Tibial nerve (tissue), 4 donors: Measurements from ENCODE around the gene MYRFL. TPM values are rescaled to one million over a fixed set of nuclear protein-coding genes. Genes with fewer than 3 reads are reported as not detected.

Experiments
- DNase-seq, 2 donors: peaks; one replicate each; pipeline ENCODE4 v3.0.0-alpha.2; 2019; ENCODE audit warnings: low spot score in 2 of 2
- H3K27ac ChIP-seq, 4 donors: fragments of 200-600 bp; sonication (generic) in 3 of 4; one replicate each; pipeline ENCODE4 v1.5.1; 2017 to 2019; ENCODE audit warnings: mild to moderate bottlenecking in 1 of 4
- H3K27me3 ChIP-seq, 2 donors: fragments of 200-600 bp; sonication (generic) in 1 of 2; one replicate each; pipeline versions ENCODE4 v1.5.1 to v1.6.0; 2017 to 2019
- H3K36me3 ChIP-seq, 3 donors: fragments of 200-600 bp; sonication (generic); one replicate each; pipeline ENCODE4 v1.5.1; 2018 to 2019
- H3K4me1 ChIP-seq, 4 donors: fragments of 200-600 bp; sonication (generic) in 3 of 4; one replicate each; pipeline ENCODE4 v1.5.1; 2017 to 2019
- H3K4me3 ChIP-seq, 4 donors: fragments of 200-600 bp; sonication (generic) in 3 of 4; one replicate each; pipeline ENCODE4 v1.5.1; 2017 to 2019; ENCODE audit warnings: mild to moderate bottlenecking in 1 of 4, moderate library complexity in 1 of 4
- H3K9me3 ChIP-seq, 4 donors: fragments of 200-600 bp; sonication (generic) in 3 of 4; one replicate each; pipeline ENCODE4 v1.5.1; 2017 to 2019
- EP300 ChIP-seq, 2 donors: sonication (generic); formaldehyde crosslinking; IDR thresholded peaks; one replicate each; pipeline ENCODE4 v1.6.1; 2017; ENCODE audit warnings: antibody characterized with exemption in 2 of 2, mild to moderate bottlenecking in 1 of 2
- POLR2A ChIP-seq, 2 donors: fragments of 450-650 bp; IDR thresholded peaks; one replicate each; pipeline ENCODE4 v1.6.1; 2017; ENCODE audit warnings: antibody characterized with exemption in 2 of 2, mild to moderate bottlenecking in 2 of 2, moderate library complexity in 2 of 2
- WGBS, 2 donors: methylation state at CpG; one replicate each; pipeline ENCODE4 v1.1.5; 2018; 5-methylcytosine and 5-hydroxymethylcytosine counted together
- total RNA-seq, 4 donors: library from RNA; depleted of rRNA; stranded (reverse); fragments of >200 nt; gene quantifications; one replicate each; pipeline ENCODE4 v1.1.0, GENCODE V29; 2016
- TF ChIP-seq, protein P1 (sequence below), 5 experiments: fragments of 200-600 bp in 3 of 5; fragments of 450-650 bp in 2 of 5; sonication (generic) in 3 of 5; IDR thresholded peaks; one replicate each; pipeline ENCODE4 v1.5.1; 2016 to 2019; ENCODE audit warnings: antibody characterized with exemption in 5 of 5, mild to moderate bottlenecking in 3 of 5, moderate library complexity in 2 of 5

The MYRFL gene
- total RNA-seq, 4 donors from 2014 or later: 0.20 TPM; not detected in 3

DNA sequence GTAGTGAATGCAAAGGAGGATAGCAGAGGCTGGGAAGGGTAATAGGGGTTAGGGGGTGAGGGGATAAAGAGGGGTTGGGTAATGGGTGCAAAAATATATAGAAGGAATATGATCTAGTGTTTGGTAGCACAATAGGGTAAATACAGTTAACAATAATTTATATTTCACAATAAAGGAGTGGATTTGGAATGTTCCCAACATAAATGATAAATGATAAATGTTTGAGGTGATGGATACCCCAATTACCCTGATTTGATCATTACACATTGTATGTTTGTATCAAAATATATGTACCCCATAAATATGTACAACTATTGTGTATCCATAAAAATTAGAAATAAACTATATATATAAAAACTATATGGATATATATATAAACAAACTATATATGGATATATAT, 999 bp upstream of the MYRFL start:
- Histone ChIP-seq H3K27me3 (no peaks in the 10 kb centered on the region), H3K9me3 (no peaks in the 10 kb centered on the region), H3K4me3 (no peak overlapping the region), H3K4me1 (peaks cover 0 to 17% (median 7%) of the 10 kb centered on the region in 4 donors), H3K27ac (no peak overlapping the region), H3K36me3 (no peaks in the 10 kb centered on the region)
- no peak for DNase-seq
- no peak for TF ChIP-seq POLR2A (IDR thresholded peaks at IDR 0.05)
- TF ChIP-seq, protein P1, sequence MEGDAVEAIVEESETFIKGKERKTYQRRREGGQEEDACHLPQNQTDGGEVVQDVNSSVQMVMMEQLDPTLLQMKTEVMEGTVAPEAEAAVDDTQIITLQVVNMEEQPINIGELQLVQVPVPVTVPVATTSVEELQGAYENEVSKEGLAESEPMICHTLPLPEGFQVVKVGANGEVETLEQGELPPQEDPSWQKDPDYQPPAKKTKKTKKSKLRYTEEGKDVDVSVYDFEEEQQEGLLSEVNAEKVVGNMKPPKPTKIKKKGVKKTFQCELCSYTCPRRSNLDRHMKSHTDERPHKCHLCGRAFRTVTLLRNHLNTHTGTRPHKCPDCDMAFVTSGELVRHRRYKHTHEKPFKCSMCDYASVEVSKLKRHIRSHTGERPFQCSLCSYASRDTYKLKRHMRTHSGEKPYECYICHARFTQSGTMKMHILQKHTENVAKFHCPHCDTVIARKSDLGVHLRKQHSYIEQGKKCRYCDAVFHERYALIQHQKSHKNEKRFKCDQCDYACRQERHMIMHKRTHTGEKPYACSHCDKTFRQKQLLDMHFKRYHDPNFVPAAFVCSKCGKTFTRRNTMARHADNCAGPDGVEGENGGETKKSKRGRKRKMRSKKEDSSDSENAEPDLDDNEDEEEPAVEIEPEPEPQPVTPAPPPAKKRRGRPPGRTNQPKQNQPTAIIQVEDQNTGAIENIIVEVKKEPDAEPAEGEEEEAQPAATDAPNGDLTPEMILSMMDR (IDR thresholded peaks at IDR 0.05): no peak
- TF ChIP-seq EP300 (IDR thresholded peaks at IDR 0.05): no peak

DNA sequence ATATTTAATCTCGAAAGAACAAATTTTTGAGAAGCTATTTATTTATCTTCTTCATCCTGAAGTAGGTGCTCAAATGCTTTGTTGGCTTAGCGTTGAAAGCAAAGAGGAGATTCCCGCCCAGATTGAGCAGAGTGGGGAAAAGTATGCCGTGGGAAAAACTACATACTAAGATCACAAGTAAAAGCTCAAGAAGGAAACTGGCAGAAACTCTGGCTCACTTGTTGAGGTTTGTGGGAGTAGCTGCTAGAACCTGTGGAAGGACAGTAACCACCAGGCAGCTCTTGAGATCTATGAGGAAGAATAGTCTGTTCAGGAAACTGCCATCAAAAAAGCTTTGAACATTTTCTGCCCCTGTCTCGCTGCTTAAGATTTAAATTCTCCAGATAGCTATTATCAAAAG, 3.9 kb downstream of the MYRFL start:
- no peaks in the 10 kb centered on the region for H3K27me3 ChIP-seq
- H3K36me3 ChIP-seq: no peaks in the 10 kb centered on the region
- H3K4me1 ChIP-seq: peaks cover 0 to 1% (median 0%) of the 10 kb centered on the region in 4 donors
- H3K27ac ChIP-seq: no peak overlapping the region
- H3K9me3 ChIP-seq: no peaks in the 10 kb centered on the region
- no peak for DNase-seq
- H3K4me3 ChIP-seq: no peak overlapping the region
- no peak for TF ChIP-seq EP300 (IDR thresholded peaks at IDR 0.05)
- no peak for TF ChIP-seq POLR2A (IDR thresholded peaks at IDR 0.05)
- TF ChIP-seq, protein P1 (IDR thresholded peaks at IDR 0.05): no peak
- WGBS, 2 donors: 77 to 79% methylated on average over 5 of the region's 5 CpGs

DNA sequence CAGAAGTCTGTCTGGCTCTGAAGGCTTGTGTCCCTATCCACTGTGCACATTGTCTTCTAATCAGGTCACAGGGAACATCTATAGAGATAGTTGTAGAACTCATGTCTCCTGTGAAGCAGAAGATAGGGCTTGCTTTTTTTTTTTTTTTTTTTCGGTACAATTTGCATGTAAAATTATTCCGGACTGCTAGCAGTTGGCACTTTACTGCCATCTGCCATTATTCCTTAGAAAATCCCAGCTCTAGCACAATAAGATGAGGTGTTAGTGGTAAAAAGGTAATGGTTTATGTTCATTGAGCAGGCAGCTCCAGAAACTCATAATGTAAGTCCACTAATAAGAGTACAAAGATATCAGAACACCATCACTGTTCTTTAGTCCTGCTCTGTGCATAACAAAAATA, 8.7 kb downstream of the MYRFL start:
- no peaks in the 10 kb centered on the region for H3K9me3 ChIP-seq
- no peak overlapping the region for H3K4me3 ChIP-seq
- TF ChIP-seq EP300 (IDR thresholded peaks at IDR 0.05): no peak
- no peak for TF ChIP-seq POLR2A (IDR thresholded peaks at IDR 0.05)
- TF ChIP-seq, protein P1 (IDR thresholded peaks at IDR 0.05): no peak
- no peak for DNase-seq
- H3K36me3 ChIP-seq: no peaks in the 10 kb centered on the region
- H3K27ac ChIP-seq: no peak overlapping the region
- H3K4me1 ChIP-seq: peaks cover 0 to 15% (median 0%) of the 10 kb centered on the region in 4 donors
- 71 to 95% methylated on average over 2 of the region's 2 CpGs for WGBS, 2 donors
- no peaks in the 10 kb centered on the region for H3K27me3 ChIP-seq

DNA sequence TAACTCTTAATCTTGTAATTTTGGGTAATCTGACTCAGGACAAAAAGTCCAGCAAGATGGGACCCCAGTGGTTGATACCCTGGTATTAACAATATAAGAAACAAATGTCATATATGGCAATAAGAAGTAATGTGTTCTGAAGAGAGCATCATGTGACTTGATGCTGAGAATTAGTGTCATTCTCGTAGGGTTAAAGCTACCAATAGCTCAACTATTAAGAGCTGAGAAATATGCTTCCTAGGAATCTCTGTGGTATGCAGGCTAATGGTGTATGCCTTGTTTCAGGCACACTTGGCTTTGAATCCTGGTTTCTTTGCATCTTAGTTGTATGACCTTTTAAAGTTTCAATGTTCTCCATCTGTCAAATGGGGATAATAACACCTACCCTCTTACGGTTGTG, 9.1 kb downstream of the MYRFL start:
- 45 to 56% methylated on average over 2 of the region's 2 CpGs for WGBS, 2 donors
- DNase-seq: no peak
- no peaks in the 10 kb centered on the region for H3K27me3 ChIP-seq
- peak overlapping the region in 1 of 4 donors; percentile 38 for H3K27ac ChIP-seq
- H3K9me3 ChIP-seq: no peaks in the 10 kb centered on the region
- peaks cover 0 to 15% (median 0%) of the 10 kb centered on the region in 4 donors for H3K4me1 ChIP-seq
- TF ChIP-seq POLR2A (IDR thresholded peaks at IDR 0.05) (no peak), EP300 (IDR thresholded peaks at IDR 0.05) (no peak)
- TF ChIP-seq, protein P1 (IDR thresholded peaks at IDR 0.05): no peak
- H3K4me3 ChIP-seq: no peak overlapping the region
- no peaks in the 10 kb centered on the region for H3K36me3 ChIP-seq

DNA sequence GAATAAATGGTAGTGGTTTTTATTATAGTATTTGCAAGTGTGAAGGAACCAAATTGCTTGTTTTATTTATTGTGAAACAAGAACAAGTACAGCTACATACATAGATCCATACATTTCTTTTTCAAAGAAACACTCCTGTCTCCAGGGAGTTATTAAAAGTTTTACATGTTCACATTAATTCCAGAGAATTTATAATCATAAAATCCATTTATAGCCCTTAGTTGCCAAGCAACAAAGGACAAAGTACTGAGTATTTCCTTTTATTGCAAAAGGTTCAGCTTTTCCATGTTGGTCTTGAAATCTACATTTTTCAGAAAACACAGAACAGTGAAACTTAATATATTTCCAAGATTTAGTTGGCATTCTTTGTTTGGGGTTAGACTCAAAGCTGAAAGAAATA, 9.5 kb downstream of the MYRFL start:
- Histone ChIP-seq H3K36me3 (no peaks in the 10 kb centered on the region), H3K4me3 (no peak overlapping the region), H3K27ac (peak overlapping the region in 1 of 4 donors; percentile 38), H3K9me3 (no peaks in the 10 kb centered on the region), H3K27me3 (no peaks in the 10 kb centered on the region), H3K4me1 (peaks cover 0 to 15% (median 0%) of the 10 kb centered on the region in 4 donors)
- TF ChIP-seq, protein P1 (IDR thresholded peaks at IDR 0.05): no peak
- TF ChIP-seq POLR2A (IDR thresholded peaks at IDR 0.05) (no peak), EP300 (IDR thresholded peaks at IDR 0.05) (no peak)
- DNase-seq: no peak
